Neuronal stem cell (in vitro differentiated cells): ENCODE data around the gene SORL1-AS1.

ENCODE experiments used
- DNase-seq: peaks from one replicate; pipeline ENCODE4 v3.0.0-alpha.2; 2013; ENCODE audit warnings: low spot score
- H2AFZ ChIP-seq: one replicate; pipeline ENCODE4 v1.6.1; 2013; ENCODE audit warnings: mild to moderate bottlenecking, low read length, inconsistent platforms
- H2AK5ac ChIP-seq: 2 replicates; pipeline ENCODE4 v1.6.1; 2013; ENCODE audit warnings: low read depth, mild to moderate bottlenecking, inconsistent platforms, low read length, moderate library complexity, mixed read lengths
- H2BK120ac ChIP-seq: 2 replicates; pipeline ENCODE4 v1.6.1; 2013; ENCODE audit warnings: low read depth, mild to moderate bottlenecking, inconsistent platforms, low read length, moderate library complexity, mixed read lengths
- H2BK12ac ChIP-seq: one replicate; pipeline ENCODE4 v1.6.1; 2013; ENCODE audit warnings: low read length, inconsistent platforms
- H2BK15ac ChIP-seq: 2 replicates; pipeline ENCODE4 v1.6.1; 2013; ENCODE audit warnings: mild to moderate bottlenecking, low read length, inconsistent platforms, mixed read lengths
- H2BK5ac ChIP-seq: one replicate; pipeline ENCODE4 v1.6.1; 2013; ENCODE audit warnings: inconsistent platforms, mild to moderate bottlenecking, low read length, moderate library complexity
- H3K14ac ChIP-seq: one replicate; pipeline ENCODE4 v1.6.1; 2013; ENCODE audit warnings: low read length, inconsistent platforms
- H3K18ac ChIP-seq: 2 replicates; pipeline ENCODE4 v1.6.1; 2013; ENCODE audit warnings: low read length, inconsistent platforms
- H3K23ac ChIP-seq: 2 replicates; pipeline ENCODE4 v1.6.1; 2013; ENCODE audit warnings: low read depth, mild to moderate bottlenecking, mixed read lengths, low read length, inconsistent platforms; ENCODE audit not compliant: poor library complexity
- H3K27ac ChIP-seq: replicated peaks from 3 replicates; pipeline ENCODE4 v1.5.1; 2013; ENCODE audit warnings: low read length, inconsistent platforms
- H3K27me3 ChIP-seq, 3 experiments: 2 replicates each; pipeline ENCODE4 v1.6.1; 2013; ENCODE audit warnings: low read length in 3 of 3, mild to moderate bottlenecking in 2 of 3, inconsistent platforms in 1 of 3, low read depth in 1 of 3, mixed read lengths in 1 of 3, moderate library complexity in 1 of 3; ENCODE audit not compliant: control insufficient read depth in 3 of 3, insufficient read depth in 3 of 3
- H3K36me3 ChIP-seq, 2 donors: replicated peaks in 1 of 2; 2 replicates each; pipeline ENCODE4 v1.6.1; 2013; ENCODE audit warnings: low read length in 2 of 2; ENCODE audit not compliant: control insufficient read depth in 2 of 2, insufficient read depth in 2 of 2
- H3K4ac ChIP-seq: 2 replicates; pipeline ENCODE4 v1.6.1; 2013; ENCODE audit warnings: inconsistent platforms, mild to moderate bottlenecking, low read length, moderate library complexity
- H3K4me1 ChIP-seq, 2 donors: 1 replicate in 1 of 2; 2 replicates in 1 of 2; pipeline ENCODE4 v1.6.1; 2013; ENCODE audit warnings: low read length in 2 of 2, low read depth in 1 of 2; ENCODE audit not compliant: control insufficient read depth in 2 of 2, insufficient read depth in 1 of 2
- H3K4me2 ChIP-seq: one replicate; pipeline ENCODE4 v1.6.1; 2013; ENCODE audit warnings: mild to moderate bottlenecking, low read length, inconsistent platforms; ENCODE audit not compliant: insufficient read depth, poor library complexity, severe bottlenecking
- H3K4me3 ChIP-seq, 2 donors: 2 replicates each; pipeline ENCODE4 v1.5.1; 2013; ENCODE audit warnings: low read length in 2 of 2, mild to moderate bottlenecking in 2 of 2, inconsistent platforms in 1 of 2, moderate library complexity in 1 of 2
- H3K79me1 ChIP-seq: one replicate; pipeline ENCODE4 v1.6.1; 2013; ENCODE audit warnings: low read depth, mild to moderate bottlenecking, inconsistent platforms, low read length, moderate library complexity
- H3K9ac ChIP-seq: one replicate; pipeline ENCODE4 v1.6.1; 2013; ENCODE audit warnings: mild to moderate bottlenecking, low read depth, low read length, inconsistent platforms; ENCODE audit not compliant: poor library complexity
- H3K9me3 ChIP-seq, 2 donors: replicated peaks in 1 of 2; 2 replicates each; pipeline versions ENCODE3 to v1.6.1; 2013; ENCODE audit warnings: low read length in 2 of 2, mild to moderate bottlenecking in 2 of 2, inconsistent platforms in 1 of 2, low read depth in 1 of 2, mixed read lengths in 1 of 2, moderate library complexity in 1 of 2; ENCODE audit not compliant: control insufficient read depth in 2 of 2, insufficient read depth in 1 of 2
- H4K8ac ChIP-seq: one replicate; pipeline ENCODE4 v1.6.1; 2013; ENCODE audit warnings: low read depth, mild to moderate bottlenecking, inconsistent platforms, low read length, moderate library complexity
- H4K91ac ChIP-seq: one replicate; pipeline ENCODE4 v1.6.1; 2013; ENCODE audit warnings: low read length, low read depth, mild to moderate bottlenecking, inconsistent platforms; ENCODE audit not compliant: poor library complexity
- WGBS, 2 donors: extraction: QIAGEN DNeasy Blood & Tissue Kit; methylation state at CpG; one replicate each; pipeline ENCODE4 v1.1.7; 2013; ENCODE audit warnings: missing lambda C conversion rate in 2 of 2, mixed read lengths in 1 of 2; ENCODE audit not compliant: insufficient read length in 2 of 2, insufficient replicate concordance in 1 of 2; ENCODE audit errors: extremely low coverage in 2 of 2; 5-methylcytosine and 5-hydroxymethylcytosine counted together

The SORL1-AS1 gene

GRCh38 chr11:121456816-121457431 lies 4.2 kb upstream of the SORL1-AS1 start:
- Histone ChIP-seq H3K27ac (no peak overlapping the region), H2BK12ac (no peak overlapping the region), H4K8ac (no peak overlapping the region), H3K4me1 (peaks cover 7% of the 10 kb centered on the region in 2 donors), H2AK5ac (no peak overlapping the region), H3K9me3 (no peaks in the 10 kb centered on the region), H3K4me2 (no peak overlapping the region), H3K23ac (no peak overlapping the region), H2BK5ac (no peak overlapping the region), H2BK15ac (no peak overlapping the region), H3K14ac (no peak overlapping the region), H4K91ac (no peak overlapping the region), H3K4me3 (no peak overlapping the region), H3K79me1 (no peaks in the 10 kb centered on the region), H2BK120ac (no peak overlapping the region), H3K27me3 (no peaks in the 10 kb centered on the region), H2AFZ (no peak overlapping the region), H3K36me3 (no peaks in the 10 kb centered on the region), H3K4ac (no peak overlapping the region), H3K9ac (no peak overlapping the region), H3K18ac (no peak overlapping the region)
- WGBS, 2 donors, result 100% methylated on average over 1 to 2 of the region's 11 CpGs
- no peak for DNase-seq

- no peak overlapping the region for H2BK5ac ChIP-seq
- no peak overlapping the region for H3K4me3 ChIP-seq
- H3K9ac ChIP-seq, result no peak overlapping the region
- DNase-seq, result no peak
- no peak overlapping the region for H3K4me2 ChIP-seq
- H3K23ac ChIP-seq, result no peak overlapping the region
- H3K9me3 ChIP-seq, result no peaks in the 10 kb centered on the region
- no peak overlapping the region for H2BK12ac ChIP-seq
- no CpG with 5 or more reads among the region's 2 CpGs for WGBS, 2 donors
- H3K27me3 ChIP-seq, result no peaks in the 10 kb centered on the region
- H2BK120ac ChIP-seq, result no peak overlapping the region
- no peak overlapping the region for H3K14ac ChIP-seq
- H3K4ac ChIP-seq, result no peak overlapping the region
- no peak overlapping the region for H3K27ac ChIP-seq
- no peak overlapping the region for H2BK15ac ChIP-seq
- H3K79me1 ChIP-seq, result no peaks in the 10 kb centered on the region
- H2AFZ ChIP-seq, result no peak overlapping the region
- no peak overlapping the region for H4K91ac ChIP-seq
- H2AK5ac ChIP-seq, result no peak overlapping the region
- peaks cover 11 to 13% of the 10 kb centered on the region in 2 donors for H3K4me1 ChIP-seq
- no peak overlapping the region for H3K18ac ChIP-seq
- no peak overlapping the region for H4K8ac ChIP-seq
- H3K36me3 ChIP-seq, result no peaks in the 10 kb centered on the region
Observed at GRCh38 chr11:121456151-121456550, 3.4 kb upstream of the SORL1-AS1 start.

- Histone ChIP-seq H4K91ac (no peak overlapping the region), H3K36me3 (no peaks in the 10 kb centered on the region), H3K4me1 (peaks cover 11 to 14% of the 10 kb centered on the region in 2 donors), H2AK5ac (no peak overlapping the region), H3K9ac (no peak overlapping the region), H3K14ac (no peak overlapping the region), H2BK15ac (no peak overlapping the region), H3K27me3 (no peaks in the 10 kb centered on the region), H3K27ac (no peak overlapping the region), H2AFZ (no peak overlapping the region), H3K4me2 (no peak overlapping the region), H3K4ac (no peak overlapping the region), H3K79me1 (no peaks in the 10 kb centered on the region), H3K9me3 (no peaks in the 10 kb centered on the region), H4K8ac (no peak overlapping the region), H2BK5ac (no peak overlapping the region), H3K18ac (no peak overlapping the region), H2BK12ac (no peak overlapping the region), H3K4me3 (no peak overlapping the region), H2BK120ac (no peak overlapping the region), H3K23ac (no peak overlapping the region)
- WGBS, 2 donors, result no CpG with 5 or more reads among the region's 3 CpGs
- no peak for DNase-seq
Observed at GRCh38 chr11:121455115-121455514, 2.3 kb upstream of the SORL1-AS1 start.

- Histone ChIP-seq H2BK5ac (no peak overlapping the region), H3K4me2 (peak overlapping the region; percentile 2), H3K4me3 (peak overlapping the region in 1 of 2 donors; percentile 92), H2BK120ac (no peak overlapping the region), H3K9ac (no peak overlapping the region), H2AFZ (no peak overlapping the region), H3K14ac (no peak overlapping the region), H3K36me3 (no peaks in the 10 kb centered on the region), H3K79me1 (no peaks in the 10 kb centered on the region), H3K27me3 (no peaks in the 10 kb centered on the region), H2BK12ac (no peak overlapping the region), H3K27ac (no peak overlapping the region), H2BK15ac (no peak overlapping the region), H4K8ac (no peak overlapping the region), H3K4ac (no peak overlapping the region), H3K4me1 (peaks cover 9 to 14% of the 10 kb centered on the region in 2 donors), H3K9me3 (peaks cover 0 to under 1% of the 10 kb centered on the region in 2 donors), H3K18ac (no peak overlapping the region), H3K23ac (no peak overlapping the region), H2AK5ac (no peak overlapping the region), H4K91ac (no peak overlapping the region)
- no peak for DNase-seq
- WGBS, 2 donors, result no CpG with 5 or more reads among the region's 6 CpGs
Observed at GRCh38 chr11:121453589-121454299, 977 bp upstream of the SORL1-AS1 start.
